ENCODE measurements around the gene PRCD.

- TF ChIP-seq CTCF (IDR thresholded peaks at IDR 0.05): no peak
- TF ChIP-seq POLR2A (IDR thresholded peaks at IDR 0.05): no peak
Observed at GRCh38 chr17:76560877-76561221, 21.0 kb downstream of the PRCD start.

Data from adrenal gland (tissue), 5 donors.